Lung (tissue), 12 donors: Measurements from ENCODE around the gene DDA1. TPM values are rescaled to one million over a fixed set of nuclear protein-coding genes. Genes with fewer than 3 reads are reported as not detected.
A peak's percentile ranks its signal among the peaks of the same experiment; 100 is the strongest.

Source experiments
- ATAC-seq: fragments of 200-7000 bp; cut with Tn5 transposase; one replicate; pipeline ENCODE4 v1.9.1; 2020; ENCODE audit warnings: moderate number of reproducible peaks; ENCODE audit not compliant: insufficient read depth, low FRiP score
- DNase-seq, 3 donors: peaks; one replicate each; pipeline ENCODE4 v3.0.0-alpha.2; 2013 to 2017
- H3K27ac ChIP-seq, 2 donors: one replicate each; pipeline ENCODE4 v1.5.1; 2013; ENCODE audit warnings: mild to moderate bottlenecking in 2 of 2, moderate library complexity in 2 of 2, control low read depth in 1 of 2, inconsistent platforms in 1 of 2, low read depth in 1 of 2, low read length in 1 of 2
- H3K27me3 ChIP-seq, 3 donors: one replicate each; pipeline ENCODE4 v1.5.1; 2013; ENCODE audit warnings: low read length in 2 of 3; ENCODE audit not compliant: control insufficient read depth in 3 of 3, insufficient read depth in 3 of 3
- H3K36me3 ChIP-seq, 4 donors: one replicate each; pipeline ENCODE4 v1.5.1; 2013; ENCODE audit warnings: low read length in 4 of 4, mild to moderate bottlenecking in 1 of 4, moderate library complexity in 1 of 4; ENCODE audit not compliant: control insufficient read depth in 4 of 4, insufficient read depth in 4 of 4
- H3K4me1 ChIP-seq, 5 donors: one replicate each; pipeline ENCODE4 v1.5.1; 2013; ENCODE audit warnings: low read length in 5 of 5, mild to moderate bottlenecking in 2 of 5, moderate library complexity in 1 of 5; ENCODE audit not compliant: control insufficient read depth in 5 of 5, insufficient read depth in 5 of 5
- H3K4me3 ChIP-seq: one replicate; pipeline ENCODE4 v1.5.1; 2013; ENCODE audit warnings: mild to moderate bottlenecking, control low read depth, moderate library complexity
- H3K9ac ChIP-seq, 2 donors: one replicate each; pipeline ENCODE4 v1.5.1; 2013; ENCODE audit warnings: low read length in 2 of 2, control low read depth in 1 of 2; ENCODE audit not compliant: insufficient read depth in 1 of 2
- H3K9me3 ChIP-seq, 4 donors: one replicate each; pipeline ENCODE4 v1.5.1; 2013; ENCODE audit warnings: low read length in 3 of 4, mild to moderate bottlenecking in 1 of 4, moderate library complexity in 1 of 4; ENCODE audit not compliant: control insufficient read depth in 4 of 4, insufficient read depth in 3 of 4
- WGBS, 2 donors: extraction: QIAGEN DNeasy Blood & Tissue Kit; methylation state at CpG; one replicate each; pipeline ENCODE4 v1.1.7; 2013; 5-methylcytosine and 5-hydroxymethylcytosine counted together
- polyA plus RNA-seq, 2 donors: library from polyadenylated mRNA; stranded (reverse); fragments of 200-250 nt; gene quantifications; one replicate each; pipeline ENCODE4 v1.2.1, GENCODE V29; 2013
- total RNA-seq, 2 donors: library from RNA; depleted of rRNA in 1 of 2; stranded (reverse); fragments of >200 nt in 1 of 2; gene quantifications; one replicate each; pipeline ENCODE4 v1.2.1, GENCODE V29; 2014 to 2021
- TF ChIP-seq, protein P1 (sequence below): IDR thresholded peaks from 2 replicates; pipeline ENCODE4 v1.5.1; 2012; ENCODE audit warnings: mild to moderate bottlenecking; ENCODE audit errors: control extremely low read depth, extremely low read depth
- donor health status: control.
- donor health status: control.
- donor health status: Bipolar disorder and iron deficiency.
- donor health status: healthy.
- donor health status: DM: yes; HTN: yes; CAD: no.

Gene DDA1
- total and polyA plus RNA-seq, 4 donors, result 16.1 to 66.5 (median 50.5) TPM

DNA sequence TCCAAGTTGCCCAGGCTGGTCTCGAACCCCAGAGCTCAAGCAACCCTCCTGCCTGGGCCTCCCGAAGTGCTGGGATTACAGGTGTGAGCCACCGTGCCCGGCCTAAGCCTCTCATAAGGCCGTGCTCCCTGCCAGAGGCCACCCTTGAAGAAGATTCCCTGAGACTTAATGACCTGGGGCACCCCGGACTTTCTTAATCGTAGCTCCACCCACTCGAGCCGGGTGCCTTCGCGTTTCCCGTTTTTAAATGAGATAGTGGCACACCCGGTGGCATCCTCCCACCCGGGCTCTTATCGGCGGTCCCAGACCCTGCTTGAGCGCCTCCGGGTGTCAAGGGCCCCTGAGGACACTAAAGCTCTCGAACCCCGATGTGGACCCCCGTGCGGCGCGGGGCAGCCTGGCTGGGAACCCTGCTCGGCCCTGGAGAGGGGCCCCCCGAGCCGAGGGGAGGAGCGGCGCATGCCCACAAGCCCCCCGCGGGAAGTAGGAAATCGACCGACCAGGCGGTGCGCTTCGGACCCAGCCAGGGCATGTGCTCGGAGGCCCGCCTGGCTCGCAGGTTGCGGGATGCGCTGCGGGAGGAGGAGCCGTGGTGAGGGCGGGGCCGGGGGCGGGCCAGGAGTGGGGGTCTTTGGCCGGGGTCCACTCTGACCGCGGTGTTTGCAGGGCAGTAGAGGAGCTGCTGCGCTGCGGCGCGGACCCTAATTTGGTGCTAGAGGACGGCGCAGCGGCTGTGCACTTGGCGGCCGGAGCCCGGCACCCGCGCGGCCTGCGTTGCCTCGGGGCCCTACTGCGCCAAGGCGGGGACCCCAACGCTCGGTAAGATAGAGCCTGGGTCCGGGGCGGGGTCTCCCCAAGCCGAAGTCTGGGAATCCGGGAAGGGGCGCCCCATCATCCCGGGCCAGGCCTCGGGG is 27.7 kb upstream of the DDA1 start, which contains the start of gene ANKLE1:
Gene ANKLE1 (plus strand): TSS at position 511 of the 914 bp plus-strand sequence. CDS start 20 bp downstream, at position 531.
- Histone ChIP-seq H3K4me1 (peaks cover 0 to 8% (median 0%) of the 10 kb centered on the region in 5 donors), H3K9ac (no peak within 1 kb of the TSS), H3K27me3 (peaks cover 0 to 3% (median 0%) of the 10 kb centered on the region in 3 donors), H3K27ac (no peak within 1 kb of the TSS), H3K9me3 (no peaks in the 10 kb centered on the region), H3K4me3 (no peak within 1 kb of the TSS), H3K36me3 (peaks cover 0 to 15% (median 6%) of the 10 kb centered on the region in 4 donors)
- WGBS, 2 donors, result 5 to 6% methylated on average over 66 to 75 of the region's 75 CpGs
- DNase-seq (peak; percentile 34 to 37 (median 35)), ATAC-seq (no peak)
- TF ChIP-seq, protein P1, sequence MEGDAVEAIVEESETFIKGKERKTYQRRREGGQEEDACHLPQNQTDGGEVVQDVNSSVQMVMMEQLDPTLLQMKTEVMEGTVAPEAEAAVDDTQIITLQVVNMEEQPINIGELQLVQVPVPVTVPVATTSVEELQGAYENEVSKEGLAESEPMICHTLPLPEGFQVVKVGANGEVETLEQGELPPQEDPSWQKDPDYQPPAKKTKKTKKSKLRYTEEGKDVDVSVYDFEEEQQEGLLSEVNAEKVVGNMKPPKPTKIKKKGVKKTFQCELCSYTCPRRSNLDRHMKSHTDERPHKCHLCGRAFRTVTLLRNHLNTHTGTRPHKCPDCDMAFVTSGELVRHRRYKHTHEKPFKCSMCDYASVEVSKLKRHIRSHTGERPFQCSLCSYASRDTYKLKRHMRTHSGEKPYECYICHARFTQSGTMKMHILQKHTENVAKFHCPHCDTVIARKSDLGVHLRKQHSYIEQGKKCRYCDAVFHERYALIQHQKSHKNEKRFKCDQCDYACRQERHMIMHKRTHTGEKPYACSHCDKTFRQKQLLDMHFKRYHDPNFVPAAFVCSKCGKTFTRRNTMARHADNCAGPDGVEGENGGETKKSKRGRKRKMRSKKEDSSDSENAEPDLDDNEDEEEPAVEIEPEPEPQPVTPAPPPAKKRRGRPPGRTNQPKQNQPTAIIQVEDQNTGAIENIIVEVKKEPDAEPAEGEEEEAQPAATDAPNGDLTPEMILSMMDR, result no peak

DNA sequence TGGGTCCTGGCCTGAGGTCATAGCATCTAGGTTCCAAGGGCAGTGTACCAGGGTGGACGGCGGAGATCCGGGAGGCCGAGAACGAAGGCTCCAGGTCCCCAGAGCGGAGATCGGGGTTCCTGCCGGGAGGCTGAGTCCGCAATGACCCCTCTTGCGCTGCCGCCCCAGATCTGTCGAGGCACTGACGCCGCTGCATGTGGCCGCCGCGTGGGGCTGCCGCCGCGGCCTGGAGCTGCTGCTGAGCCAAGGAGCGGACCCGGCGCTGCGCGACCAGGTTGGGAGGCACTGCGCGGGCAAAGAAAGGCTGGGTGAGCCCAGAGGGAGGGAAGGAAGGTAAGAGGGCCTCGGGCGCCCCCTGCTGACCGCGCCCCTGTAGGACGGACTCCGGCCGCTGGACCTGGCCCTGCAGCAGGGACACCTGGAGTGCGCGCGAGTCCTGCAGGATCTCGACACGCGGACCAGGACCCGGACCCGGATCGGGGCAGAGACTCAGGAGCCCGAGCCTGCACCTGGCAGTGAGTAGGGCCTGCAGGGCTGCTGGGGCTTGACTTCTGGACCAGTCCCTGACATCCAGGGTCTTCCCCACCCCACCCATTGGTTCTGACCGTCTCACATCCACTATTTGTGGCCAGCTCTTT is 26.8 kb upstream of the DDA1 start:
- no peak overlapping the region for H3K9ac ChIP-seq

DNA sequence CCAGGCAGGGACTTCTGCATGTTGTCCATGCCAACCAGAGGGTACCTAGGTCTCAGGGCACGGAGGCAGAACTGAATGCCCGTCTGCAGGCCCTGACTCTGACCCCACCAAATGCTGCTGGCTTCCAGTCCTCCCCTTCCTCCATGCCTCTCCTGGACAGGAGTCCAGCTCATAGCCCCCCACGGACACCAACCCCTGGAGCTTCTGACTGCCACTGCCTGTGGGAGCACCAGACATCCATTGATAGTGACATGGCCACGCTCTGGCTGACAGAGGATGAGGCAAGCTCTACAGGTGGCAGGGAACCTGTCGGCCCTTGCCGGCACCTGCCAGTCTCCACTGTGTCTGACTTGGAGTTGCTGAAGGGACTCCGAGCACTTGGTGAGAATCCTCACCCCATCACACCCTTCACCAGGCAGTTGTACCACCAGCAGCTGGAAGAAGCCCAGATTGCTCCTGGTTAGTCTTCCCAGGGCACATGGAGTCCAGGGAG is 25.8 kb upstream of the DDA1 start:
- Histone ChIP-seq H3K4me3 (no peak overlapping the region), H3K9me3 (no peaks in the 10 kb centered on the region), H3K4me1 (peaks cover 0 to 8% (median 0%) of the 10 kb centered on the region in 5 donors), H3K27ac (no peak overlapping the region), H3K27me3 (peaks cover 0 to 3% (median 0%) of the 10 kb centered on the region in 3 donors), H3K36me3 (peaks cover 0 to 4% (median 1%) of the 10 kb centered on the region in 4 donors), H3K9ac (no peak overlapping the region)
- DNase-seq, result no peak
- TF ChIP-seq, protein P1, result no peak
- 91 to 92% methylated on average over 7 of the region's 7 CpGs for WGBS, 2 donors
- ATAC-seq, result no peak

More for the DNA sequence above, 26.8 kb upstream of the DDA1 start:
- TF ChIP-seq, protein P1, result peak; percentile 93
- WGBS, 2 donors, result 3% methylated on average over 45 of the region's 45 CpGs
- H3K4me1 ChIP-seq, result peaks cover 0 to 8% (median 0%) of the 10 kb centered on the region in 5 donors
- DNase-seq, result peak; percentile 72 to 83 (median 82)
- H3K36me3 ChIP-seq, result peaks cover 0 to 8% (median 1%) of the 10 kb centered on the region in 4 donors
- H3K4me3 ChIP-seq, result no peak overlapping the region
- ATAC-seq, result peak; percentile 97
- no peaks in the 10 kb centered on the region for H3K9me3 ChIP-seq
- H3K27me3 ChIP-seq, result peaks cover 0 to 3% (median 0%) of the 10 kb centered on the region in 3 donors
- H3K27ac ChIP-seq, result no peak overlapping the region
